MCF 10A (cell line): ENCODE measurements around the gene OBSCN. TPM values are rescaled to one million over a fixed set of nuclear protein-coding genes. Genes with fewer than 3 reads are reported as not detected.

ENCODE experiments used
- BruUV-seq: library from RNA; stranded (reverse); fragments of 400-500 nt; replicated peaks from 2 replicates; lab custom pipeline; 2021; lab: Mats Ljungman, UMichigan
- CTCF ChIA-PET: fragments of 300-600 bp; sonication (Branson Sonifier 250); formaldehyde crosslinking; extraction: SDS; loops from one replicate; lab custom pipeline; 2021; ENCODE audit warnings: antibody characterized with exemption, inconsistent platforms; lab: Yijun Ruan, JAX
- POLR2A ChIA-PET: fragments of 300-600, 350-650 bp; sonication (Branson Sonifier 250); formaldehyde crosslinking; extraction: SDS; loops from one replicate; lab custom pipeline; 2020; ENCODE audit warnings: antibody characterized with exemption, inconsistent platforms; lab: Yijun Ruan, JAX
- DNase-seq: peaks from one replicate; pipeline ENCODE4 v3.0.0-alpha.2; 2018; ENCODE audit not compliant: unreplicated experiment
- H3K27ac Mint-ChIP-seq: one replicate; pipeline ENCODE4 v1.8.0; 2022; ENCODE audit warnings: mild to moderate bottlenecking, low read depth, mixed read lengths; ENCODE audit not compliant: unreplicated experiment
- H3K27me3 Mint-ChIP-seq: one replicate; pipeline ENCODE4 v1.8.0; 2022; ENCODE audit warnings: mixed read lengths; ENCODE audit not compliant: insufficient read depth, unreplicated experiment
- H3K36me3 Mint-ChIP-seq: one replicate; pipeline ENCODE4 v1.8.0; 2022; ENCODE audit warnings: mild to moderate bottlenecking, moderate library complexity, mixed read lengths; ENCODE audit not compliant: insufficient read depth, unreplicated experiment
- H3K4me1 Mint-ChIP-seq: one replicate; pipeline ENCODE4 v1.8.0; 2022; ENCODE audit warnings: mixed read lengths; ENCODE audit not compliant: insufficient read depth, unreplicated experiment
- H3K4me3 Mint-ChIP-seq: one replicate; pipeline ENCODE4 v1.8.0; 2022; ENCODE audit warnings: mild to moderate bottlenecking, moderate library complexity, mixed read lengths; ENCODE audit not compliant: unreplicated experiment
- H3K9me3 Mint-ChIP-seq: one replicate; pipeline ENCODE4 v1.8.0; 2022; ENCODE audit warnings: mixed read lengths; ENCODE audit not compliant: unreplicated experiment
- CTCF ChIP-seq: fragments of 200-600 bp; IDR thresholded peaks from one replicate; pipeline ENCODE4 v1.8.0; 2022; ENCODE audit warnings: antibody characterized with exemption, mild to moderate bottlenecking; ENCODE audit not compliant: unreplicated experiment
- intact Hi-C: fragments of 100-400 bp; cut with micrococcal nuclease; formaldehyde crosslinking; loops from 2 replicates; pipeline ENCODE4 v1.14.1; 2022
- total RNA-seq: library from RNA; stranded (reverse); gene quantifications from 2 replicates; pipeline ENCODE4 v1.2.3, GENCODE V29; 2022

The OBSCN gene
- total RNA-seq, 1 experiment from 2014 or later, result 22.6 TPM

- H3K9me3 Mint-ChIP-seq, result no peaks in the 10 kb centered on the region
- H3K4me3 Mint-ChIP-seq, result no peak overlapping the region
- H3K27ac Mint-ChIP-seq, result no peak overlapping the region
- peaks cover 15% of the 10 kb centered on the region for H3K4me1 Mint-ChIP-seq
- DNase-seq, result no peak
- peaks cover 13% of the 10 kb centered on the region for H3K36me3 Mint-ChIP-seq
- no peaks in the 10 kb centered on the region for H3K27me3 Mint-ChIP-seq
- TF ChIP-seq CTCF, result no peak
- POLR2A ChIA-PET, result interaction anchor here (0.7 kb wide), 1 partner anchor 58 kb away, joined by 3 read pairs; no protein-coding TSS in a partner anchor
- intact Hi-C loops, result no loop called here
- no TSS peak for BruUV-seq
- CTCF ChIA-PET, result interaction anchor here (1.0 to 5.4 kb wide), 5 partner anchors 10 to 231 kb away, joined by 3 to 28 read pairs (median 3); no protein-coding TSS in a partner anchor
Observed at GRCh38 chr1:228224198-228225164, 16.6 kb downstream of the OBSCN start.

GRCh38 chr1:228225165-228225710 lies 17.4 kb downstream of the OBSCN start:
- POLR2A ChIA-PET, result interaction anchor here (0.7 kb wide), 1 partner anchor 59 kb away, joined by 3 read pairs; no protein-coding TSS in a partner anchor
- Mint-ChIP-seq H3K4me1 (peaks cover 15% of the 10 kb centered on the region), H3K4me3 (no peak overlapping the region), H3K27me3 (no peaks in the 10 kb centered on the region), H3K9me3 (no peaks in the 10 kb centered on the region), H3K36me3 (peaks cover 8% of the 10 kb centered on the region), H3K27ac (no peak overlapping the region)
- DNase-seq, result no peak
- intact Hi-C loops, result no loop called here
- no TSS peak for BruUV-seq
- CTCF ChIA-PET, result interaction anchor here (0.7 to 5.4 kb wide), 6 partner anchors 11 to 426 kb away, joined by 3 to 28 read pairs (median 3); no protein-coding TSS in a partner anchor
- TF ChIP-seq CTCF, result no peak

- Mint-ChIP-seq H3K27ac (no peak overlapping the region), H3K4me3 (no peak overlapping the region), H3K36me3 (peaks cover 6% of the 10 kb centered on the region), H3K9me3 (no peaks in the 10 kb centered on the region), H3K27me3 (no peaks in the 10 kb centered on the region), H3K4me1 (peaks cover 15% of the 10 kb centered on the region)
- no peak for TF ChIP-seq CTCF
- no peak for DNase-seq
- BruUV-seq, result no TSS peak
- ChIA-PET CTCF (interaction anchor here (0.7 to 5.4 kb wide), 7 partner anchors 12 to 426 kb away, joined by 3 to 28 read pairs (median 3); no protein-coding TSS in a partner anchor), POLR2A (no interaction called here)
- intact Hi-C loops, result no loop called here
Observed at GRCh38 chr1:228225740-228226139, 17.9 kb downstream of the OBSCN start.
